CD4-positive, alpha-beta T cell treated with Interleukin-6 for 4 hours (primary cell): ENCODE measurements around the gene KCNMA1.

Source experiments
- DNase-seq: peaks from one replicate; pipeline ENCODE4 v3.0.0-alpha.2; 2020; ENCODE audit warnings: mixed read lengths

Gene KCNMA1

DNA sequence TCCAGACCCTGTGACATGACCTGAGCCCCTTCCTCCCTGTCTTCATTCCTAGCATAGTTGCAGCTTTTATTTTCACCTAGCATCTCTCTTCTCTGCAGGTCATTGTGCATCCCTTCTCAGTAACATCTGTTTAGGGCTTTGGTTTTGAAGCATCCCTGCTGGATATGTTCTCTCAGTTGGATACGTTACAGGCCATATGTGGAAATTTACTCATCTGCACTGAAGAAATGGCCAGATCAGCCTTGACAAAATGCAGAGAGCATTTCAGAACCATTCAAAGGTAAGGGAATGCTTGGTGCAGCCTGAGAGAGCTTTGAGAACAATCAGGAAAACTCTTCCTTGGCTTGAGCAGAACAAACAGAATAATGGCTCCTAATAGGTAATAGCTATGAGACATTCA, 647.0 kb downstream of the KCNMA1 start:
- DNase-seq, result no peak

DNA sequence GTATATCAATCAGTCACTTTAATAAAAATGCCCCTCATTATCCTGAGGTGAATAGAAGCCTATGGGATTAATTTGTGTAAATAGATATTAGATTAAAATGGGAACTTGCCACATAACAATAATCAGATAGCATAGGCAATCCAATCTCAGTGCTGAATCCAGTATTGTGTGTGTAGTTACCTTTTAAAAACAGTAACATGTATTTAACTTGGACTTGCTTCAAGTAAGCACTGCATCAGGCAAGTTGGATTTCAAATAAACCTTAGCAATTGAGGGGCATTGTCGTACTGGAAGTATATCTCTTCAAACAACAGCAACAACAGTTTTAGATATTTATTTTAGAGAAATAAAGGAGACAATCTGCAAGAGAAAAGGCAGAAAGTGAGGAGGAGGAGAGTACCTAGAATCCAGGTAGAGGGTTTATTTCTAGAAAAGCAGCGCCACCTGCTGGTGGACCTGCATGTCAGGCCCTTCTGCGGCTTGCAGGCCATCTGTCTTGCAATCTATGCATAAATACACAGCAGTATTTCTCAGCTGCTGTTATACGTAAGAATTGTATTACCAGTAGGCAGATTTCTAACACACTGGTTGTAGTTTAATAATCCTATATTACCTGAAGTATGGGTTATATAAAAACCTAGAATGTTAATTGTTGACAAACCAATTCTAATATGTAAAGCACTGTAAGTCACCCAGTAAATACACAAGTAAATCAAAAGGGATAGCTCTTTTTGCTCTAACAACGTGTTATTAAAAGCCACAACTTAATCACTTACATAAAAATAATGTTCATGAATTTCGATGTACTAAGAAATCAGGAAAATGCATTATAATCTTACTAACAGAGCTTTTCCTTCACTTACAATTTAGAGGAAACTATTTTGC, 652.8 kb downstream of the KCNMA1 start:
- DNase-seq, result peak; percentile 65

DNA sequence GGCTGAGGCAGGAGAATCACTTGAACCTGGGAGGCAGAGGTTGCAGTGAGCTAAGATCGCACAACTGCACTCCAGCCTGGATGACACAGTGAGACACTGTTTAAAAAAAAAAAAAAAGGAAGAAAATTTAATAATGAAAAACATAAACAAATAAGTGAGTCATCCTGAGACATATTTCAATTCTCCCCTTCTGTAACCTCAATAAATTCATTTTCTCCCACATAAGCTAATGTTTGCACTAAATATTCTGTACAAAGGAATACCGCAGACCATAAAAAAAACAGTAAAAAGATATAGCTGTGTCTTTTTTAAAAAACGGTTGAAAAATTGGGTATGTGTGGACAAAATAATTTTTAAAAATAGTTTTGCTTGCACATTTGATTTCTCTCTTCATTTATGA, 654.0 kb downstream of the KCNMA1 start:
- DNase-seq, result no peak

DNA sequence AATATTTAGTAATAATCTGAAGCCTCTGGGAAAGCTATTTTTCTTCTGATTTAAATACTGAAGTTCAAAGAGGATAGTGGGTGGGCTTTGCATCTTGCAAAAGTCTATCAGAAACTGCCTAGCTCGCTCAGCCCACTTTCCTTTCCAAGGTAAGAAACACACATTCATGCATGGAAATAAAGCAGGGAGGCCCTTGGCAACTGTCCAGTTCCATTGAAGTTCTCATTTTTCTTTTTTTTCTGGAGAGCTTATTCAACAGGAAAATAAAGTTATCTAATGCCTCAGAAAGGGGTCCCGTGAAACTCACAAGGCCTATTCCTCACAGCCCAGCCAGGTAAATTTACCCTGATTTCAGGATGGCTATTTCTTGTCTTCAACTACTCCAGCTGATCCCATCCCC, 654.9 kb downstream of the KCNMA1 start:
- no peak for DNase-seq

DNA sequence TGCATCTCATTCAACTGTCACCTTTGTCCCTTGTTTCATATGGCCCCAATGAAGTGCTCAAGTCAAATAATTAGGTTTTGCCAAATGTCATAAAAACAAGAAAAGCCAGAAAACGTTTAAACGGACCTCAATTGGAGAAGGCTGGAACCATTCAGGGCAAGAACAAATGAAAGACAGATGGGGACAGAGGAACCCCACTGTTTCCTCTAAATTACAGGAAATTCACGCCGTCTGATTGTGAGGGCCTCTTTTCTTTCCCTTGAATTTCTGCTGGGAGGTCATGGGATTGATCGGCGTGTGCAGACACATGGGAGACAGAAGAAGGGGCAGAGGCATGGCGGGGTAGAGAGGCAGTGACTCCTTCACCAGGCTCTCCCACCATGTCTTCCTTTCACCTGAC, 656.4 kb downstream of the KCNMA1 start:
- no peak for DNase-seq

DNA sequence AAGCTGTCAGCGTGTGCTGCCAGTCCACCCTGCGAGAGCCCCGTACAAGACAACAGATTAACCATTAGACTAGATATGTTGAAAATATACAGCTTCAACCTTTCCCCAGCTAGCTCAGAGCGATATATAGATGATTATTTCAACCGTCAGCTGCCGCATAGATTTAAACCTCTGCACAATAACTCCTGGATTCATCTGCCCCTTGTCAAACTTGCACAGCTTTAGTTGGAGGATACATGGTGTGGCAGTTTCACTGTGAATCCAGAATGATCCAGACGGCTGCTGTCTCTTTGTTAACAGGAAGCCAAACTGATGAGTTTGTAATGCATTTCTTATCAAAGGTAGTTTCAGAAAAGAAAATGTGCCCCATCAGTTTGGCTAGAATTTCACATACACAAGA, 659.7 kb downstream of the KCNMA1 start:
- no peak for DNase-seq

DNA sequence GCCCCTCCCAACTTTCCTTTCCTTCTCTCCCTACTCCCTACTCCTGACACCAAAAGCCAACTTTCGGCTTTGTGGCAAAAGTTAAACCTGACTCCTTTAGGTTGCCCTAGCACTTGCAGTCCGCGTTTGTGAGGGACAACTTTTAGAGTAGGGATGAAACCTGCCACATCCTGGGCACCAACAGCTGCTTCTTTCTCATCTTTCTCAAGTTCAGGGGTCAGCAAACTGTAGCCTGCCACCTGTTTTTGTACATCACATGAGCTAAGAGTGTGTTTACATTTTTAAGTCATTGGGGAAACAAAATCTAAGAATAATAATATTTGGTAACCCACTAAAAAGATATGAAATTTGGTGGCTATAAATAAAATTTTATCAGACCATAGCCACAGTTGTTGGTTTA, 660.6 kb downstream of the KCNMA1 start:
- DNase-seq, result no peak

DNA sequence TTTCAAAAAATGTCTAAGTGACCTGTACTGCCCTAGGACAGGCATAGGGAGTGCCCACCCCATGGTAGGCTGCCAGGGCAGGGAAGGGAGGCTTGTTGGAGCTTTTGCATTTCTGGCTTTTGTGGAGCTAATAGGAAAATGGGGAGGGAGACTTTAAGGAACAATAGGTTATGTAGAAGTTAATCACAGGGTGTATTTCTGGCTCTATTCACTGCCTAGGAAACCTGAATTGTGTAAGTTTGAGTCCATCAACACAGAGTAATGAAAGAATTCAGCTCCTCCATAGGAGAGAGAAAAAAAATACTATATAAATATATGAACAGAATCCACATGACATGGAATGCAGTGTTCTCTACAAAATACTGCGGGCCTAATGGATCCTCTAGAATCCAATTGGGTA, 661.5 kb downstream of the KCNMA1 start:
- no peak for DNase-seq

DNA sequence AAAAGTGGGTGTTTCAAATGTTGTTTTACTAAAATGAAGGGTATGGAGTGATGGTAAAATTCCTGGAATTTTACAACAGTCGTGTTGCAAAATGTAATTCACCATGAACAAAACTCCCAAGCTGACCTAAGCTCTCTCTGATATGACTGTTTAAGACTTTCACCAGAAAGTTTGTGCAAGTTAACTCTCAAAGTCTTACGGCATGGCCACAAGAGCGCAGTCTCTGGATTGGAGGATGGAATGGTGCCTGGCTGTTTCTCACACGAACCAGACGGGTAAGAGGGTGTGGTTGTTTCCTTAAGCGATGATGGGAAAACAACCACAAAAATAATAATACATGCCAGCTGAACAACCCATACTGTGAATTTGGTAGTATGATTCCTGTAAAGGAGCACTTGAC, 662.5 kb downstream of the KCNMA1 start:
- DNase-seq, result no peak

DNA sequence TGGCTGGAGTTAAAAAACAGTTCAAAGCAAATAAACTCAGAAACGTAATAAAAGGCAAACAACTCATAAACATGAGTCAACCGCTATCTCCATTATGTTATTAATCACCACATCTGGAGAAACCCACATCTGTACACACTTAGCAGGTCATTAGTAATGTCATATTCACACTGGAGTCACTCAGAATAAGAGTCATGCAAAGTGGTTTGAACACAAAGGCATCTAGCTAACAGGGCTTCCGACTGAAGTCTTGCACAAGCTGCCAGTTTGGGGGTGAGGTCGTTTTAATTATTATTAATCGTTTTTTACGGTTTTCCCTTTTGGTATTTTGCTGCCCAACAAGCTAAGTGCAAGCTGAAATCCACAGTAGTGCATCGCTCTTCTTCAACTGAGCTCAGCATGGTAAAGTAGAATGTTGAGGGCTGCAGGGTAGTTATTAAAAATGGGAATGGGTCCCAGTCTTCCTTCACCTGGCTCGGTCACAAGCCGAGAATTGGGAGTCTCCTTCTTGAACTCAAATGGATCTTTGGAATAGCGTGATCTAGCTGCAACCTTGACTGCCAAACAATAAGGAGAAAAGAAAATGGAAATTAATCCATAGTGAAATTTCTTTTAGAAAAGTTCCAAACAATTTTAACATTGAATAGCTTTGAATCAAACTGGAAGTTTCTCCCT, 663.5 kb downstream of the KCNMA1 start:
- no peak for DNase-seq

DNA sequence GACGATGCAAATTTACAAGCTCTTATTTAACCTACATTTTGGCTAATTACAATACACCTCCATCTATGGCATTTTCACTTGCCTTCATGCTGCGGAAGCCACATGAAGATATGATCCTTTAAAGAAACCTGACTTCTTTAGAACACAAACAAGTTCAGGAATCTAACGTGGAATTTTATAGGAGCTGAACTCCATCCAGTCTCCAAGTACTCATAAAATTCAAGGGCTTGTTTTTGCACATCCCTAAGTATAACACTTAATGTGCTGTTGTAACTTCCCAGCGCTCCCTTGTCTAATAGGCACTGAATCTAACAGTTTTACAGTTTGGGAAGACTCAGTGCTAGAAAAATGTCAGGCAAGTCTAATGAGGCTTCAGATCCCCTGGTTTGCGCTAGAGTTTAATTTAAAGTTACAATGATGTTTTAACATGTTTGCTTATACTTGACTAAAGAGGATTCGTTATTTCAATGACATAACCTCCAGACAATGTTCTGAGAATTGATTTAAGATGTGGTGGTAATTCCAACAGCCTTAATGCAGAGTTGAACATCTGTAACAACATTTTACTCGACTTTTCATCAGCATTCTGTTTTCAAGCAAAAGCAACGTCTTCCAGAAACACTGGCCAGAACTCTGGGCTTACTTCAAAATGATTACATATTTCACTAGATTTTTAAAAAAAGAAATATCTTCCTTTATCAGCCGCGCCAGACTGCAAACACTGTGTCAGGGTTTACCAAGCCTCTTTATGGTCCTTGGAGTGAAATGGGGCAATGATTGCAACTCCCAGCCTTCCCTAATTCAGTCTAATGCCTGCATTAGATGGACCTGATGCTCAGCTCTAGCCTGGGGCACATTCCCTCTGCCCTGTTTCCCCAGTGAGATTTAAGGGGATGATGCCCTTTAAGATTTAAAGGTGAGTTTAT, 664.3 kb downstream of the KCNMA1 start:
- no peak for DNase-seq

DNA sequence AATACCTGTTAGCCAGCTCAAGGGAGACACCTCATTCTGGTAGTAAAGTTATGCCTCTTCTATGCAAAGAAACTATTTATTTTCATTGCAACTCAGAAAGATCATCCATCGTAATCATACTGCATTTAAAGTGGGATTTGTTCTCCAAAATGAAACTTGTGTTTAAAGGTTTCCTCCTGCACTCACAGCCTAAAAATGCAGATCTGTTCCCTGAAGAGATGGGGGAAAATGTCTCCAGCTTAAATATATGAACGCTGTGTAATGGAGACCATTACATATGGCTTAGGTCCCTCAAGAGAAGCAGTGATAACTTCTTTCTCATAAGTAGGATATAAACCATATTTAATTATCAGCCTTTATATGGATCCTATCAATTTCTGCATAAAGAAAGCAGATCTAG, 665.1 kb downstream of the KCNMA1 start:
- no peak for DNase-seq

DNA sequence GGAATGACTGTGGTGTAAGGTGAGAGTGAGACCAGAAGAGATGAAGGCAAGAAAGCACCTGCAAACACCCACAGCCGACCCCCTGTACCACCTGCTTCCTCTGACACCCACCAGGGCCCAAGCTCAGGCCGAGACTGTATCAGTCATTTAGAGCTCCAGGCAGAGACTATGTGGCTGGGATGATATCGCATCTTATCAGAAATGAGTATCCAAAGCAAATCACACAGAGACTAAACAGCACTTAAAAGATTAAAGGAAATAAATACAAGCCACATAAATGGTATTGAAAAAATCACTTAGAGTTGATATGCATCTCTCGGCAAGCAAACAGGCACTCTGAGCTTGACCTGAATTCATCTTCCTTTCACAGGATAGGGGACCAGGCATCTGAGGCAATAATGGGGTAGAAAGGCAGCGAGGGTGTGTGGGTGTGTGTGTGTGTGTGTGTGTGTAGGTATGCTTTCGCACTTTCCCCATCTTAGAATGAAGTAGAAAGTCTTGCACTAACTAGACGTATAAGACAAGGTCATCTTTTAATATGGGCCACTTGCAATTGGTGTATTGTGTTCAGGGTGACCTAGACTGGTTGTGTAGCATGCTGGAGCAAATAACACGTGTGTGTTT, 665.9 kb downstream of the KCNMA1 start:
- DNase-seq, result no peak

DNA sequence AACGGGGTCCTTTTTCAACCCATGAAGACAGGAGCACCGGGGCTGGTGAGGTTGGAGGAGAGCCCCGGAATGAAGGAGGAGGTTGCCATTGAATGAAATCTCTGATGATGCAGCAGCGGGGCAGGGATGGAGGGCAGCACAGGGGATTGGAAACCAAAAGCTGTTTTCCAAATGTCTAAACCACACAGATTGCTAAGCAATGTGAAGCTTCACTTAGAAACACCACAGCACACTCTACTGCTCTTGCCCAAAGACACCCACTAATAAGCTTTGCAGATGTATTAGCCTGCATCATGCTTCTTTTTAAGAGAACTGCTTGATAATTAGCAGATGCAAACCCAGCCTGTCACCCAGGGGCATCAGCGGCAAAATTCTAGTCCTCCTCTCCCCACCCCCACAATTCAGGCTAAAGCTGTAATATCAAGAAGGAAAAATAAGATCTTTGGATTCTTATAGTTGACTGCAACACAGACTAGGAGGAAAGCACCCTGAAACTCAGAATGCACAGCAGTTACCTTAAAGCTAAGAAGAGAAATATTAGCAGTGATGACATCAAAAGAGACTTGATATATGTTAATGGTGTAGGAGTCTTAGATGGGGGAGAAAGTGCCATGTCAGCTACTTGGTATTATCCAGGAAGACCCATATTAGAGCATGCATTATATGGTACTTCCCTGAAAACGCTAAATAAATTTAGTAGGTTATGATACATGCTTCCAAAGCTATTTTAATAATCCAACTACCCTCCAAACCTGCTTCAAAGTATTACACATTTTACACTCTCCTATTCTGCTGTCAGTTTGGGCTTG, 666.7 kb downstream of the KCNMA1 start:
- DNase-seq, result no peak

DNA sequence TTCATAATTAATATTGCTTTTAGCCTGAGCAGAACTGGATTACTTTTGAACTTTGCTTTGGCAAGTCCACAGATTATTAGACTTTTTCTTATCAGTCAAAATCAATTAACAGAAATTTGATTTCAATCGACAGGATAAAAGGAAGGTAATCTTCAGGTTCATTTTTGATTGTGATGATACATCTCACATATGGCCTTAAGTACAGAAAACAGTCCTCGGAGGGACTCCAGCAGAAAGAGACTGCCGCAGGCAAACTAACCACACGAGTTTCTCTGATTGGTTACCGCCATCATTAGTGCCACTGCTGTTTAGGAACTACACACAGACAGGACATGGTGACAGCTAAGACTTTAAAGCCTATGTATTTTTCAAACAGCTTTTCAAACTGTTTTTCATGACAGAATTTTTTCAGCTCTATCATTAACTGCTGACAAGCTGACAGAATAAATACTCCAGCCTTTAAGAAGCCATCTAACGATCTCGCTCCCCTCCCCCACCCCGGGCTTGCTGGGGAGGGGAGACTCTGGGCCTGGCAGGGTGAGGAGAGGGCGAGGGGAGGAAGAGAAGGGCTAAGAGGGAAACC, 668.2 kb downstream of the KCNMA1 start:
- no peak for DNase-seq

DNA sequence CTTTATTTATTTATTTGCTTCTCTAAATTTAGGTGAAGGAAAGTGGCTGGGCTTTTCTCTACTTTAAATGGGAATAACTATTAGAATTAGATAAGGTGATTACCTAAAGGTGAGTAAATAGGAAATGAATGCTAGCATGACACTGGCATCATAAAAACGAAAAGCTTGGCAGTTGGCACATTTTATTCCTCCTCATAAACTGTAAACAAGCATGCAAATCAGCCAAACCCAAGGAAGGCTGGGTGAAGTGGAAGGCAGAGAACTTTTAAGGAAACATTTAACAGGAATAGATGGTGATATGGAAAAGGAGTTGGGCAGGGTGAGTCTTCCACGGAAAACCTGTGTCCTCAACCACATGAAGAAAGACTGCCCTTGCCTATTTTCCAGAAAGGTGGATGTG, 669.1 kb downstream of the KCNMA1 start:
- DNase-seq, result no peak

DNA sequence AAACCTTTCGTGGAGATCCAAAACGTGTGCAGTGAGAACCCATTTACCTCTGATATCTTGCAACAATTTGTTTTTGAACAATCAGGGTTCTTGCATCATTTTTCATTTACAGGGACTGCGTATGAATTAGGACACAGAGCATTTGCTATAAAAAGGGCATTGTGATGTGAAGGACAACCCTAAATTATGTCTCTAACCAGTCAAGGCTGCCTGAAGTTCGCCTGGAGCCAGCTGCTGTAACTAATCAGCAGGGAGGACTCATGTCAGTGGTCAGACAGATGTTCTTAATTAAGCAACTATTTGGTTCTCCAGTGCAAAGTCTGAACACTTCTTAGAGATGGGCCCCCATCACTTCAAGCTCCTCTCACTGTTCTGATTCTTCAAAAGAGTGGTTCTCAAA, 674.8 kb downstream of the KCNMA1 start:
- DNase-seq, result no peak

DNA sequence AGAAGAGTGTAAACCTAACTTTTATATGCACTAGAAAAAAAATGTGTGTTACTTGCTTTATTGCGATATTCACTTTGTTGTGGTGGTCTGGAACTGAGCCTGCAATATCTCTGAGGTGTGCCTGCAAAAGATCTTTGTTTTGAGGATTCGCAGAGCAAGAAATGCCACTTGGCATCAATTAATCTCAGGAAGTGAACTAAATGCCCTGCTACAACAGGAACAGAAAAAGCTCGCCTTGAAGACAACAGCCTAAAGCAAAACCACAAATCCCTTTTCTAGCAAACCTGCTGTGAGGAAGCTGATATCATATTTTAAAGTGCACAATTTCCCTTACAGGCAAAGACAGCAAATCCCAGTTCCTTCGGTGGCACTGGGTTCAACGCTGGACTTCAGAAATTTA, 675.8 kb downstream of the KCNMA1 start:
- no peak for DNase-seq

DNA sequence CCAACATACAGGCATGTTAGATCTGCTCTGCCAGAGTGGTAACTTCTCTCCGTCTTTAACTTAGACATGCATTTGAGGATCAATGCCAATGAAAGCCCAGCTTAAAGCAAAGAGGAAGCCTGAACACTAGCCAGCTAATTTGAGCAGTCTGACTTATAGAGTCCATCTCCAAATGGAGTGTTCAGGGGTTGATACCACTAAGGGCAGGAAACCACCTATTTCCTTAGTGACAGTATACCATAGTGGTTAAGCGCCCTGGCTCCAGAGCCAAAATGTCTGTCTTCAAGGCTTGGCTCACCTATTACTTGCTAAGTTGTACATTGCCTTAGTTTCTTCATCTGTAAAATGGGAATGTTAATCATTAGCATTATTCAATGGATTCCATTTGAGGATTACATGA, 678.5 kb downstream of the KCNMA1 start:
- no peak for DNase-seq

DNA sequence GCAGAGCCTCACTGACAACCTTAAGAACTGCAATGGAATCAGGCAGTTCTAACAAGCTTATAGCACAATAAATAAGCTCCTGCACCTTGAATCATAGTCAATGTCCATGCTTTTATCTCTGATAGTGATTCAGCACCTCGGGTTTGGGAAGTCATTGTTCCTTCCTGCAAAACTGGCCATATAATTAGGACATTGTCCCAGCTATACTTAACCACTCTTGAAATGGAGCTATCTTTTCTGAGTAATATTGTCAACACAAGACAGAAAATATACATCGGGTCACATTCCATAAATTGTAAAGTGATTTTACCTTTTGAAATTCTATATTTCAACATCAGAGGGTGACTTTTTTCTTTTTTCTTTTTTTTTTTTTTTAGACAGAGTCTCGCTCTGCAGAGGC, 682.8 kb downstream of the KCNMA1 start:
- DNase-seq, result no peak

DNA sequence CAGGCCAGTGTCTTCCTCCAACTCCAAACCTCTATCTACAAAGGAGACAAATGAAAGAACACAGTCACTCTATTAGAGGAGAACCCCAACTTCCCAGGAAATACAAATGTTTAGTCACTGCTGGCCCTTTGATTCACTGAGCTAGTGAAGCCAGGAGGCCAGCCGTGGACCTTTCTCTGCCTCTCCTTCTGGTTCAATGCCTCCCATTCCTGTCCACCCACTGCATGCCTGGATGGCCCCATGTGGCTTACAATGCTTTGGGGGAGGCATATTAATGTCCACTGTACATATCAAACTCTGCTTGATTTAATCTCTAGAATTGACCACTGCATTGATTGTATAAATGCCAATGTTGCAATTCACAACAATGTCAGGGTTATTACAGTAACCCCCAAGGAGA, 687.3 kb downstream of the KCNMA1 start:
- DNase-seq, result no peak

DNA sequence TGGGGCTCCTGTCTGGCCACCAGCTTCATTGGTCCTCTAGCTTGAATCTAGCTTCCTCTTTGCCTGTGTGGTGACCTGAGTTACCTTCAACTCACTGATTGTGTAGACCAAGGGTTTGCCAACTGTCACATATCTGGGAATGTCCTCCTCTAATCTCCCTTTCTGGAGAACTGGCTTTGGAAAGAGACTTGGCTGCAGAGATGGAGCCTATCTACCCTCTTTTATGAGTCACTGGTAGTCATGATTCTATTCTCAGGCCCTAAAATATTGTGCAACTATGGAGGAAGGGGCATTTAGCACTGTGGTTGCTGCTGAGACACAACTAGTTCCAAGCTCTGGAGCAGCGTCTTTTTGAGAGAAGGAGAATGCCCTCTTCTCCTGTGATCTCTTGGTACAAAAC, 691.3 kb downstream of the KCNMA1 start:
- DNase-seq, result no peak
